CD8-positive, alpha-beta memory T cell (primary cell): ENCODE measurements around the gene HPD. TPM values are rescaled to one million over a fixed set of nuclear protein-coding genes. Genes with fewer than 3 reads are reported as not detected.

Experiments used
- CTCF ChIA-PET: fragments of 350-600 bp; sonication (Branson Sonifier 250); formaldehyde crosslinking; loops from one replicate; lab custom pipeline; 2021; ENCODE audit warnings: antibody characterized with exemption; lab: Charles Lee
- POLR2A ChIA-PET: fragments of 350-600 bp; sonication (Branson Sonifier 250); formaldehyde crosslinking; loops from one replicate; lab custom pipeline; 2021; ENCODE audit warnings: antibody characterized with exemption; lab: Charles Lee
- DNase-seq, 5 donors: peaks; one replicate each; pipeline versions ENCODE4 v3.0.0 to v3.0.0-alpha.2; 2020 to 2022; ENCODE audit warnings: mixed read lengths in 1 of 5
- H3K27ac ChIP-seq: one replicate; pipeline ENCODE4 v1.7.0; 2013; ENCODE audit warnings: low read depth, mild to moderate bottlenecking, low read length, moderate library complexity
- H3K27me3 ChIP-seq: 2 replicates; pipeline ENCODE4 v1.7.0; 2013; ENCODE audit warnings: low read length, mild to moderate bottlenecking; ENCODE audit not compliant: insufficient read depth, poor library complexity, severe bottlenecking
- H3K36me3 ChIP-seq: 2 replicates; pipeline ENCODE4 v1.7.0; 2013; ENCODE audit warnings: mild to moderate bottlenecking, low read length, moderate library complexity; ENCODE audit not compliant: insufficient read depth
- H3K4me1 ChIP-seq: 2 replicates; pipeline ENCODE4 v1.7.0; 2013; ENCODE audit warnings: mild to moderate bottlenecking, low read length, moderate library complexity; ENCODE audit not compliant: insufficient read depth
- H3K4me3 ChIP-seq: 2 replicates; pipeline ENCODE4 v1.7.0; 2013; ENCODE audit warnings: mild to moderate bottlenecking, low read length
- H3K9me3 ChIP-seq: 2 replicates; pipeline ENCODE4 v1.7.0; 2013; ENCODE audit warnings: mild to moderate bottlenecking, low read length
- H3K27ac Mint-ChIP-seq, 8 donors: one replicate each; pipeline ENCODE4 v1.8.0; 2020 to 2021; ENCODE audit warnings: mixed read lengths in 8 of 8, mild to moderate bottlenecking in 6 of 8, inconsistent platforms in 3 of 8, moderate library complexity in 3 of 8
- H3K27me3 Mint-ChIP-seq, 2 donors: one replicate each; pipeline ENCODE4 v1.8.0; 2020 to 2021; ENCODE audit warnings: mixed read lengths in 2 of 2, mild to moderate bottlenecking in 1 of 2, moderate library complexity in 1 of 2
- H3K36me3 Mint-ChIP-seq, 3 donors: one replicate each; pipeline ENCODE4 v1.8.0; 2020 to 2021; ENCODE audit warnings: mixed read lengths in 3 of 3, inconsistent platforms in 1 of 3, mild to moderate bottlenecking in 1 of 3
- H3K4me1 Mint-ChIP-seq, 3 donors: one replicate each; pipeline ENCODE4 v1.8.0; 2020 to 2021; ENCODE audit warnings: mixed read lengths in 3 of 3, inconsistent platforms in 1 of 3, mild to moderate bottlenecking in 1 of 3
- H3K4me3 Mint-ChIP-seq, 7 donors: one replicate each; pipeline ENCODE4 v1.8.0; 2020 to 2021; ENCODE audit warnings: mixed read lengths in 7 of 7, mild to moderate bottlenecking in 6 of 7, moderate library complexity in 4 of 7, inconsistent platforms in 2 of 7
- H3K9me3 Mint-ChIP-seq, 5 donors: one replicate each; pipeline ENCODE4 v1.8.0; 2020 to 2022; ENCODE audit warnings: mixed read lengths in 5 of 5, mild to moderate bottlenecking in 3 of 5, moderate library complexity in 2 of 5, inconsistent platforms in 1 of 5
- polyA plus RNA-seq: library from polyadenylated mRNA; unstranded; fragments of 300-500 nt; fragmentation: Illumina TruSeq; gene quantifications from one replicate; pipeline ENCODE4 v1.2.3, GENCODE V29; 2021
- total RNA-seq, 2 experiments: library from RNA; stranded (reverse); gene quantifications; one replicate each; pipeline ENCODE4 v1.2.3, GENCODE V29; 2021

Gene HPD
- total and polyA plus RNA-seq, 3 experiments from 2014 or later, result not detected

DNA sequence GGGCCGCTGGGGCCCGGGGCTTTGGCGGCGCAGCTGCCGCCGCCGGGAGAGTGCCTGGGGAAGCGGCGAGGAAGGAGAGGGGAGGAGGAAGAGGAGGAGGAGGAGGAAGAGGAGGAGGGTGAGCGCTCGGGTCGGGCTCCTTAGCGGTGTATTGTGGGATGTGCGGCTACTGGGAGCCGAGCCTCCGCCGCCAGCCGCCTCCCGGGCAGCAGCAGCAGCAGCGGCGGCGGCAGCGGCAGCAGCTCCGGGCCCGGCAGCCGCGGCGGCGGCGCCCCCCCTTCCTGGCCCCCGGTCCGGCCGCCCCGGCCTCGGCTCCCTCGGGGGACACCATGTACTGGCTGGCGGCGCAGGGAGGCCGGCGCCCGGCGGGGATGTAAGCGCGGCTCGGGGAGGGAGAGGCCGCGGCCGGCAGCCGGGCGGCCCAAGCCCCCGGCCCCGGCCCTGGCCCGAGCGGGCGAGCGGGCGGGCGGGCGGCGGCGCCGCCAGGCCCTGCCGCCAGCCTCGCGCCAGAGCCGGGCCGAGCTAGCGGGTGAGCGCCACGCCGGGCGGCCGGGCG is 54.7 kb downstream of the HPD start, which contains the start of gene SETD1B:
TSS of gene SETD1B (plus strand) at position 149 of the 556 bp plus-strand sequence. CDS start 729 bp downstream, outside the sequence.
- Histone ChIP-seq H3K27ac (peak within 1 kb of the TSS; percentile 94), H3K9me3 (no peaks in the 10 kb centered on the region), H3K36me3 (peaks cover 16% of the 10 kb centered on the region), H3K27me3 (no peaks in the 10 kb centered on the region), H3K4me1 (peaks cover 23% of the 10 kb centered on the region), H3K4me3 (peak within 1 kb of the TSS; percentile 83)
- H3K4me1 Mint-ChIP-seq, result peaks cover 24 to 38% (median 36%) of the 10 kb centered on the region in 3 donors
- H3K4me3 Mint-ChIP-seq, result peak within 1 kb of the TSS; percentile 93 to 100 (median 97)
- ChIA-PET CTCF (interaction anchor here (38.2 to 44.0 kb wide), 2 partner anchors 4 to 22 kb away, joined by 1908 read pairs; partner anchors contain the start of genes RHOF and SETD1B), POLR2A (interaction anchor here (0.5 to 12.2 kb wide), 19 partner anchors 8 to 902 kb away, joined by 3 to 277 read pairs (median 4); partner anchors contain the start of genes DIABLO, ORAI1, PSMD9 and RHOF)
- peaks cover 0 to 1% of the 10 kb centered on the region in 2 donors for H3K27me3 Mint-ChIP-seq
- H3K9me3 Mint-ChIP-seq, result no peaks in the 10 kb centered on the region
- H3K36me3 Mint-ChIP-seq, result peaks cover 0 to 65% (median 5%) of the 10 kb centered on the region in 3 donors
- H3K27ac Mint-ChIP-seq, result peak within 1 kb of the TSS; percentile 96 to 99 (median 98)
- peak in 3 of 5 donors; percentile 55 to 65 (median 64) for DNase-seq

DNA sequence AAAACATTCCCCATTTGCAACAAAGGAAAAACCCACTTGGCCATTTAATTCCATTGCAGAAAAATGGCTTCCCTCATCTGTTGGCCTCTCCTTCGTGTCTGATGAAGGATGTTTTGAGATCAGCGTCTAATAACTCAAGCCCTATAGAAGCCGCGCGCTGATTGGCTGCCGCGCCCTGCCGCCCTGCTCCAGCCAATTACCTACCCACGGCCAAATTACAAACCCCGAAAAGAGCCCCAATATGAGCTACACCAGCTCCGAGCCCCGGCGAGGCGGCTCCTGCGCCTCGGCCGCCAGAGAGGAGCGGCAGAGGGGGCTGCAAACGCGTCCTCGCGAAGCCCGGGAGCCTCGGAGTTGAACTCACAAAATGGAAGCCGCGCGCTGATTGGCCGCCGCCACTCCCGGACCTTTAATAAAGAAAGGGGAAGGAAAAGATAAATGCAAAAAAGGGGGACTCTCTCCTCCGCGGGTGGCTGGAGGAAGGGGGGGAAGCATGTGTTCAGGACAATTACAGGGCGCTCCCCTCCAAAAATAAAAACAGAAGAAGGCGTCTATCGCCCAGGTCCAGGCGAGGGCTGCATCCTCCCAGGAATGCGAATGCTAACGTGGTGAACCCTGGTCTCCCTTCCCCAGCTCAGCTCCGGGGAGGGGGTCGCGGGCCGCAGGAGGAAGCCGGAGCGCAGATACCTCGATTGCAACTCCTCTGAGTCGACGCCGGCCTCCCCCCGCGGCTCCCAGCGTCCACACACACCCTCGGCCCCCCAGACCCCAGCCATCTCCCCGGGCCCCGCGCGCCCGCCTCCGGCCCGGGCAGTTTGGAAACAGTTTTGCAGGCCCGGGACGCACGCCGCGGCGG is 55.6 kb downstream of the HPD start:
- no peaks in the 10 kb centered on the region for H3K9me3 ChIP-seq
- ChIA-PET CTCF (interaction anchor here (1.0 to 44.0 kb wide), 5 partner anchors 3 to 90 kb away, joined by 3 to 1908 read pairs (median 9); partner anchors contain the start of genes PSMD9, RHOF and SETD1B), POLR2A (interaction anchor here (0.5 to 12.2 kb wide), 20 partner anchors 8 to 1557 kb away, joined by 3 to 277 read pairs (median 4); partner anchors contain the start of genes DIABLO, ORAI1, PSMD9 and RHOF)
- no peaks in the 10 kb centered on the region for H3K27me3 ChIP-seq
- H3K36me3 ChIP-seq, result peaks cover 18% of the 10 kb centered on the region
- peaks cover 28% of the 10 kb centered on the region for H3K4me1 ChIP-seq
- H3K4me3 ChIP-seq, result peak overlapping the region; percentile 83
- Mint-ChIP-seq H3K36me3 (peaks cover 0 to 66% (median 8%) of the 10 kb centered on the region in 3 donors), H3K4me3 (peak overlapping the region; percentile 91 to 99 (median 95)), H3K27me3 (peaks cover 0 to 1% of the 10 kb centered on the region in 2 donors), H3K4me1 (peaks cover 31 to 42% (median 38%) of the 10 kb centered on the region in 3 donors), H3K9me3 (no peaks in the 10 kb centered on the region), H3K27ac (peak overlapping the region; percentile 95 to 99 (median 97))
- DNase-seq, result peak; percentile 83 to 96 (median 91)
- peak overlapping the region; percentile 94 for H3K27ac ChIP-seq

DNA sequence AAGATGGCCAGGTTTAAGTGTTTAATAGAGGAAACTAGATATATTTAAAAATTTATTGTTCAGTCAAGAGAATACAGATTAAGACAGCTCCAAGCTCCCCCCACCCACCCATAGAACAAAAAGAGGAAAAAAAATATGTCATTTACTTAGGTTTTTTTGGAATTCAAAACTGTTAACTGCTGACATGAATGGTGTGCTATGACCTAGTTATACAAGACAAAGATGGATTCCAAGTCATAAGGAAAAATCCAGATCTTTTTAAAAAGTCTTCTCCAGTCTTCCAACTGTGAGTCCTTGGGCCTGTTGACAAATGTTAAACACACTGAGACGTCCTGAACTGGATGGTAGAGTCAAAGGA is 56.2 kb downstream of the HPD start:
- peaks cover 20% of the 10 kb centered on the region for H3K36me3 ChIP-seq
- H3K4me1 ChIP-seq, result peaks cover 30% of the 10 kb centered on the region
- no peak for DNase-seq
- Mint-ChIP-seq H3K9me3 (no peaks in the 10 kb centered on the region), H3K27me3 (peaks cover 0 to 1% of the 10 kb centered on the region in 2 donors), H3K4me3 (peak overlapping the region; percentile 91 to 99 (median 95)), H3K36me3 (peaks cover 0 to 65% (median 9%) of the 10 kb centered on the region in 3 donors), H3K27ac (peak overlapping the region; percentile 95 to 99 (median 97)), H3K4me1 (peaks cover 32 to 41% (median 36%) of the 10 kb centered on the region in 3 donors)
- ChIA-PET CTCF (interaction anchor here (1.0 to 44.0 kb wide), 6 partner anchors 2 to 89 kb away, joined by 3 to 1908 read pairs (median 7); partner anchors contain the start of genes PSMD9, RHOF and SETD1B), POLR2A (interaction anchor here (0.6 to 12.2 kb wide), 12 partner anchors 9 to 1557 kb away, joined by 3 to 277 read pairs (median 8); partner anchors contain the start of genes ORAI1, PSMD9 and RHOF)
- no peaks in the 10 kb centered on the region for H3K27me3 ChIP-seq
- H3K9me3 ChIP-seq, result no peaks in the 10 kb centered on the region
- H3K27ac ChIP-seq, result peak overlapping the region; percentile 94
- H3K4me3 ChIP-seq, result peak overlapping the region; percentile 83

DNA sequence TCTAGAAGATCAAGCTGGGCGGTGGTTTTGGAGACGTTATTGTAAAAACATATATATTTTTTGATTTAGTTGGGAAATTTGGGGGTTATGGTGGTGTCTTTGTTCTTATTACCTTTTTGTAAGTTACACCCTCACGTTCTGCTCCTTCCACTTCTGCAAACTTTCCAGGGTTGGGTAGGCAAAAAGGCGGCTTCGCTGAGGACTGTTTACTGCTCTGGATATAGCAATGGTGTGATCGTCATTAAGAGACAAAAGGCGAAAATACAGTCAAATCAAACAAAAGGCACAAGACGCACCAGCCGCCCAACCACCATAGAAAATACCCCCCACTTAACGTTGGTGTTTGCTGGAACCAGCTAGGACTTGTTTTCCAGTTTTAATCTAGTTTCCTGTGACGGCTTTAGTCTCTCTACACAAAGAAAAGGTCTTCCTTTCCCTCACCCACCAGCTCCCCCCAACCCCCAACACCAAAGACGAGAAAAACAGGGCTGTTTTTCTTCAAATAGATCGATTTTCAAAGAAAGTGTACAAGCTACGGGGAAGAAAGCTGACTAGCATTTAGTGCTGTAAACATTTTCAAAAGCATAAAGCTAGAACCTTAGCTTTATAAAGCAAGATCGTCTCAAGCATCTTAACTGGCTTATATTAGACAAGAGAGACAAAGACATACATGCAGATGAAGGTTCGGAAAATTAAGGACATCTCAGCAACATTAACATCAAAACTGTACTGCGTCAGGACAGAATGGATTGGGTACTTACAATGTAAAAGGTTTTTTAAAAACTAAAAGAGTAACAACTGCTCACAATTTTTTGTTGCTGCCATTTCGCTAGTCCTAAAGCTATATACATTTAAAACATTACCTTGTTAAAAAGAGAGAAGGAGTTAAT is 56.8 kb downstream of the HPD start:
- H3K9me3 Mint-ChIP-seq, result no peaks in the 10 kb centered on the region
- POLR2A ChIA-PET, result interaction anchor here (0.5 to 12.2 kb wide), 19 partner anchors 9 to 1805 kb away, joined by 3 to 277 read pairs (median 5); partner anchors contain the start of genes DIABLO, KNTC1, ORAI1 and PSMD9
- peaks cover 29 to 37% (median 36%) of the 10 kb centered on the region in 3 donors for H3K4me1 Mint-ChIP-seq
- peak overlapping the region; percentile 91 to 99 (median 95) for H3K4me3 Mint-ChIP-seq
- H3K27ac Mint-ChIP-seq, result peak overlapping the region; percentile 95 to 99 (median 97)
- H3K4me1 ChIP-seq, result peaks cover 25% of the 10 kb centered on the region
- peaks cover 0 to 1% of the 10 kb centered on the region in 2 donors for H3K27me3 Mint-ChIP-seq
- peak overlapping the region; percentile 83 for H3K4me3 ChIP-seq
- H3K36me3 Mint-ChIP-seq, result peaks cover 0 to 66% (median 11%) of the 10 kb centered on the region in 3 donors
- DNase-seq, result peak in 3 of 5 donors; percentile 68 to 94 (median 69)
- H3K27ac ChIP-seq, result peak overlapping the region; percentile 94
- H3K36me3 ChIP-seq, result peaks cover 19% of the 10 kb centered on the region
- CTCF ChIA-PET, result interaction anchor here (1.2 to 44.0 kb wide), 4 partner anchors 2 to 87 kb away, joined by 5 to 1908 read pairs (median 958); partner anchors contain the start of genes PSMD9, RHOF and SETD1B
- no peaks in the 10 kb centered on the region for H3K9me3 ChIP-seq
- no peaks in the 10 kb centered on the region for H3K27me3 ChIP-seq

DNA sequence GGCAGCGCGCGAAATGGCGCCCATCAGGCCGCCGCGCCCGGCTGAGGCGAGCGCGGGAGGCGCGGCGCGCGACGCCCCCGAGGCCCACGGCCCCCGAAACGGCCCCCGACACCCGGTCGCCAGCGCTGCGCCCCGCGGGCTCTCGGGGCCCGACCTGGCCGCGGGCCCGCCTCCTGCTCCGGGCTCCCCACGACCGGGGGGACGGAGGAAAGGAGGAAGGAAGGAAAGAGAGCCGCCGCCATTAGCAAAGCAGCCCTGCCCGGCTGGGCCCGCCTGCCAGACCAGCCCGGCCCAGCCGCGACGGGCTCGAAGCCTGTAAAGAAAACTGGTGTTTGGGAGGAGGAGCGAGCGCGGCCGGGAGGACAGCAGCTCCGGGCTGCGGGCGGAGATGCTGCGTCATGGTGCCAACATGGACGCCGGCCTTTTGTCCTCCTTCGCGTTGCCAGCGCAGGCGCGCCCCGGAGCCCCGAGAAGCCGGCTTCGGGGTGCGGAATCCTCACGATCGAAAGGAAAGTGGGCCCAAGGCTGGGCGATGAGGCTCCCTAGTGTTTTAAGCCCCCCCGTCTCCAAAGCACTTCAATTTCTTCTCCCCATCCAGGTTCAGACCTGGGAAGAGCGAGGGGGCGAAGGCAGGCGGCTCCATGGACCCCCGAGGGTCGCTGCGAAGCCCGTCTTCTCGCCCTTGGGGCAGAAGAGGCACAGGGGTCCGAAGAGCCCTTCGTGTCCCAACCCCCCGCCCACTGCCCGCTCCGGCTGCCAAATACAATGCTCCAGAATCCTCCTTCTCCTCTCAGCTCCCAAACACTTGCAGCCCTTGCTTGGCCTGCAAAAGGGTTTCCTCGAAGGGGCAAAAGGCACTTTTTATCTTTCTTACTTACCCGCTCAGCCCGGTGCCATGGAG is 57.7 kb downstream of the HPD start:
- Mint-ChIP-seq H3K4me1 (peaks cover 23 to 32% (median 29%) of the 10 kb centered on the region in 3 donors), H3K36me3 (peaks cover 0 to 66% (median 8%) of the 10 kb centered on the region in 3 donors), H3K27ac (peak overlapping the region; percentile 95 to 99 (median 97)), H3K9me3 (no peaks in the 10 kb centered on the region), H3K4me3 (peak overlapping the region; percentile 91 to 99 (median 95)), H3K27me3 (peaks cover 0 to 1% of the 10 kb centered on the region in 2 donors)
- DNase-seq, result peak; percentile 65 to 84 (median 69)
- H3K27me3 ChIP-seq, result no peaks in the 10 kb centered on the region
- H3K27ac ChIP-seq, result peak overlapping the region; percentile 94
- peaks cover 20% of the 10 kb centered on the region for H3K4me1 ChIP-seq
- POLR2A ChIA-PET, result interaction anchor here (0.5 to 12.2 kb wide), 16 partner anchors 8 to 1804 kb away, joined by 3 to 277 read pairs (median 6); partner anchors contain the start of genes KNTC1, ORAI1, PSMD9 and RHOF
- peaks cover 15% of the 10 kb centered on the region for H3K36me3 ChIP-seq
- no peaks in the 10 kb centered on the region for H3K9me3 ChIP-seq
- CTCF ChIA-PET, result interaction anchor here (1.2 to 44.0 kb wide), 3 partner anchors 1 to 27 kb away, joined by 5 to 1908 read pairs (median 1908); partner anchors contain the start of genes RHOF and SETD1B
- peak overlapping the region; percentile 83 for H3K4me3 ChIP-seq
